Neuronal stem cell (in vitro differentiated cells): ENCODE measurements around the gene PXN.

Experiments used
- DNase-seq: peaks from one replicate; pipeline ENCODE4 v3.0.0-alpha.2; 2013; ENCODE audit warnings: low spot score
- H2AFZ ChIP-seq: one replicate; pipeline ENCODE4 v1.6.1; 2013; ENCODE audit warnings: mild to moderate bottlenecking, low read length, inconsistent platforms
- H2AK5ac ChIP-seq: 2 replicates; pipeline ENCODE4 v1.6.1; 2013; ENCODE audit warnings: low read depth, mild to moderate bottlenecking, inconsistent platforms, low read length, moderate library complexity, mixed read lengths
- H2BK120ac ChIP-seq: 2 replicates; pipeline ENCODE4 v1.6.1; 2013; ENCODE audit warnings: low read depth, mild to moderate bottlenecking, inconsistent platforms, low read length, moderate library complexity, mixed read lengths
- H2BK12ac ChIP-seq: one replicate; pipeline ENCODE4 v1.6.1; 2013; ENCODE audit warnings: low read length, inconsistent platforms
- H2BK15ac ChIP-seq: 2 replicates; pipeline ENCODE4 v1.6.1; 2013; ENCODE audit warnings: mild to moderate bottlenecking, low read length, inconsistent platforms, mixed read lengths
- H2BK5ac ChIP-seq: one replicate; pipeline ENCODE4 v1.6.1; 2013; ENCODE audit warnings: inconsistent platforms, mild to moderate bottlenecking, low read length, moderate library complexity
- H3K14ac ChIP-seq: one replicate; pipeline ENCODE4 v1.6.1; 2013; ENCODE audit warnings: low read length, inconsistent platforms
- H3K18ac ChIP-seq: 2 replicates; pipeline ENCODE4 v1.6.1; 2013; ENCODE audit warnings: low read length, inconsistent platforms
- H3K23ac ChIP-seq: 2 replicates; pipeline ENCODE4 v1.6.1; 2013; ENCODE audit warnings: low read depth, mild to moderate bottlenecking, mixed read lengths, low read length, inconsistent platforms; ENCODE audit not compliant: poor library complexity
- H3K27ac ChIP-seq: replicated peaks from 3 replicates; pipeline ENCODE4 v1.5.1; 2013; ENCODE audit warnings: low read length, inconsistent platforms
- H3K27me3 ChIP-seq, 3 experiments: 2 replicates each; pipeline ENCODE4 v1.6.1; 2013; ENCODE audit warnings: low read length in 3 of 3, mild to moderate bottlenecking in 2 of 3, inconsistent platforms in 1 of 3, low read depth in 1 of 3, mixed read lengths in 1 of 3, moderate library complexity in 1 of 3; ENCODE audit not compliant: control insufficient read depth in 3 of 3, insufficient read depth in 3 of 3
- H3K36me3 ChIP-seq, 2 donors: replicated peaks in 1 of 2; 2 replicates each; pipeline ENCODE4 v1.6.1; 2013; ENCODE audit warnings: low read length in 2 of 2; ENCODE audit not compliant: control insufficient read depth in 2 of 2, insufficient read depth in 2 of 2
- H3K4ac ChIP-seq: 2 replicates; pipeline ENCODE4 v1.6.1; 2013; ENCODE audit warnings: inconsistent platforms, mild to moderate bottlenecking, low read length, moderate library complexity
- H3K4me1 ChIP-seq, 2 donors: 1 replicate in 1 of 2; 2 replicates in 1 of 2; pipeline ENCODE4 v1.6.1; 2013; ENCODE audit warnings: low read length in 2 of 2, low read depth in 1 of 2; ENCODE audit not compliant: control insufficient read depth in 2 of 2, insufficient read depth in 1 of 2
- H3K4me2 ChIP-seq: one replicate; pipeline ENCODE4 v1.6.1; 2013; ENCODE audit warnings: mild to moderate bottlenecking, low read length, inconsistent platforms; ENCODE audit not compliant: insufficient read depth, poor library complexity, severe bottlenecking
- H3K4me3 ChIP-seq, 2 donors: 2 replicates each; pipeline ENCODE4 v1.5.1; 2013; ENCODE audit warnings: low read length in 2 of 2, mild to moderate bottlenecking in 2 of 2, inconsistent platforms in 1 of 2, moderate library complexity in 1 of 2
- H3K79me1 ChIP-seq: one replicate; pipeline ENCODE4 v1.6.1; 2013; ENCODE audit warnings: low read depth, mild to moderate bottlenecking, inconsistent platforms, low read length, moderate library complexity
- H3K9ac ChIP-seq: one replicate; pipeline ENCODE4 v1.6.1; 2013; ENCODE audit warnings: mild to moderate bottlenecking, low read depth, low read length, inconsistent platforms; ENCODE audit not compliant: poor library complexity
- H3K9me3 ChIP-seq, 2 donors: replicated peaks in 1 of 2; 2 replicates each; pipeline versions ENCODE3 to v1.6.1; 2013; ENCODE audit warnings: low read length in 2 of 2, mild to moderate bottlenecking in 2 of 2, inconsistent platforms in 1 of 2, low read depth in 1 of 2, mixed read lengths in 1 of 2, moderate library complexity in 1 of 2; ENCODE audit not compliant: control insufficient read depth in 2 of 2, insufficient read depth in 1 of 2
- H4K8ac ChIP-seq: one replicate; pipeline ENCODE4 v1.6.1; 2013; ENCODE audit warnings: low read depth, mild to moderate bottlenecking, inconsistent platforms, low read length, moderate library complexity
- H4K91ac ChIP-seq: one replicate; pipeline ENCODE4 v1.6.1; 2013; ENCODE audit warnings: low read length, low read depth, mild to moderate bottlenecking, inconsistent platforms; ENCODE audit not compliant: poor library complexity
- WGBS, 2 donors: extraction: QIAGEN DNeasy Blood & Tissue Kit; methylation state at CpG; one replicate each; pipeline ENCODE4 v1.1.7; 2013; ENCODE audit warnings: missing lambda C conversion rate in 2 of 2, mixed read lengths in 1 of 2; ENCODE audit not compliant: insufficient read length in 2 of 2, insufficient replicate concordance in 1 of 2; ENCODE audit errors: extremely low coverage in 2 of 2; 5-methylcytosine and 5-hydroxymethylcytosine counted together

The PXN gene

DNA sequence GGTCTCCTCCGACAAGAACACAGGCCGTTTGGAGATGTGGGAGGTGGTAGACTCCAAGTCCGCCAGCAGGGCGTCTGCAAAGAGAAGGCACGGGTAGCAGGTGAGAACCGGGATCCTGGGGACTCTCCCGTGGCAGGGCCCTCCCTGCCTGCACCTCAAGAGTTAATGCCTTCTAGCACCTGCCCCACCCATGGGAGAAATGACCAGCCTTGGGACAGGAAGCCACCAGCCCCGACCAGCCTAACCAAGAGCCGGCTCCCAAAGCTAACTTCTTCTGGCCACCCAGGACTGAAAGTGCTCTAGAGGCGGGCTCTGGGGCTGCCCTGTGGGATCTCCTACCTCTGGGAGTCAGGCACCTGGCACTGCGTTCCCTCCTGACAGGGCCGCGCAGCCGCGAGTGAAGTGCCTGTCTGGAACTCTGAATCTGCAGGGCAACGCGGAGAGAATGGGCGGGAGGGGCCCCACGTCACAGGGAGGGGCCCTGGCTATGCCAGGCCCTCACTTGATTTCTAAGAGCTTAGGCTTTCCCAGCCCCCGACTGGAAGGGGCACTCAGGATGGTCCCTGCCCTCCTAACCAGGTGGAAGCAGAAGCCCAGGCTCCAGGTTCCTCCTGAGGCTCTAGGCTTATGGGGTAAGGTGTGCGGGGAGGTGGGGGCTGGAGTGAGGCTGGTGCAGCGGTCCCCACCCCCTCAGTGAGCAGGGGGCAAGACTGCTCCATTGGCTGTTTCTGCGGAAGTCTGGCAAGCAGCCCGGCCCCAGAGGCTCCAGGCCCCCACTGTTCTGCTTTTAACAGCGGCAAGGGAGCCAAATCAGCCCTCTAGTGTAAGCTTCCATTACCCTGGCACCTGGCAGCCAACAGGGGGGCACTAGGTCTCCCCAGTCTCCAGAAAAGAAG lies 41.0 kb downstream of the PXN start:
- Histone ChIP-seq H4K91ac (no peak overlapping the region), H3K36me3 (peaks cover 28 to 50% of the 10 kb centered on the region in 2 donors), H3K23ac (peak overlapping the region; percentile 6), H2BK120ac (no peak overlapping the region), H3K18ac (peak overlapping the region; percentile 29), H3K4me3 (no peak overlapping the region), H3K4me1 (peaks cover 25 to 33% of the 10 kb centered on the region in 2 donors), H2BK5ac (peak overlapping the region; percentile 13), H4K8ac (no peak overlapping the region), H3K4ac (no peak overlapping the region), H2AK5ac (peak overlapping the region; percentile 39), H3K27ac (no peak overlapping the region), H3K9me3 (no peaks in the 10 kb centered on the region), H3K4me2 (no peak overlapping the region), H3K14ac (no peak overlapping the region), H2AFZ (no peak overlapping the region), H3K9ac (peak overlapping the region; percentile 36), H3K27me3 (no peaks in the 10 kb centered on the region), H2BK15ac (no peak overlapping the region), H3K79me1 (peaks cover 3% of the 10 kb centered on the region), H2BK12ac (no peak overlapping the region)
- DNase-seq: no peak
- no CpG with 5 or more reads among the region's 25 CpGs for WGBS, 2 donors

DNA sequence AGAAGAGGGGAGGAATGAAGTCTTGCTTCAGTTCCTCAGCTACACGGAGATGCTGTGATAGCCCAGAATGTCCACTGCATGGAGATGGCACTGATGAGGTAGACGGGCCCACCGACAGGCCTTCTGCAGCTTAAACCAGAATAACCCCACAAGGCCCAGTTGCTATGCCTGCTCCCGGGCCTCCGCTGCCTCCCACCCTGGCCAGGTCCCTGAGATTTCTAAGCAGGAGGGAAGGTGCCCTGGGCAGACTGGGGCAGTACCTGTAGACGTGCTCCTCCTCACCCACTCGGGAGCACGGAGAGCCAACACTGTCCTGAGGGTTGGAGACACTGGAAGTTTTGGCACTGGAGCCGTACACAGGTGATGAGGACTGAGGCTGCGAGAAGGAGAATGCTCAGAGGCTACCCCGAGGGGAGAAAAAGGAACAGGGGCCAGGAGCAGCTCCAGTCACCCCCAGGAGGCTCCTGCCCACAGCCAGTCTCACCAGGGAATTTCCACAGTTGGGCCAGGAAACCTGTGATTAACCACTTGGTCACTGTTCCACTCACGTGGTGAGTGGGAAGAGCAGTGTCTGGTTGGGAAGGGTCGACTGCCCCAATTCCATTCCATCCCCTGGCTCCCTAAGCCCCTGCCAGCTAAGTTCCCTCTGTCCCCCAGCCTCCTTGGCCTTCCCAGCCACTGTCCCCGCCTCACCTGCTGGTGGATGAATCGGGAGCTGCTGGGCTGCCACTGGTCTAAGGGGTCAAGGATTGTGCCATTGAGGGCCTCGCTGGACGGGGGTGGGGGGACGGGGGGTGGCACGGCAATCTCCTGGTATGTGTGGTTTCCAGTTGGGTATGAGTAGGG lies 41.8 kb downstream of the PXN start:
- Histone ChIP-seq H3K4me3 (no peak overlapping the region), H4K8ac (no peak overlapping the region), H3K14ac (no peak overlapping the region), H4K91ac (no peak overlapping the region), H2AK5ac (no peak overlapping the region), H3K27me3 (no peaks in the 10 kb centered on the region), H2BK15ac (no peak overlapping the region), H3K4me1 (peaks cover 16 to 25% of the 10 kb centered on the region in 2 donors), H3K4me2 (no peak overlapping the region), H3K27ac (no peak overlapping the region), H2BK120ac (no peak overlapping the region), H3K36me3 (peaks cover 33 to 59% of the 10 kb centered on the region in 2 donors), H3K4ac (no peak overlapping the region), H2BK5ac (no peak overlapping the region), H3K9me3 (no peaks in the 10 kb centered on the region), H2AFZ (no peak overlapping the region), H2BK12ac (no peak overlapping the region), H3K79me1 (peaks cover 3% of the 10 kb centered on the region), H3K9ac (peak overlapping the region; percentile 7), H3K23ac (no peak overlapping the region), H3K18ac (peak overlapping the region; percentile 29)
- no peak for DNase-seq
- WGBS, 2 donors: no CpG with 5 or more reads among the region's 19 CpGs

DNA sequence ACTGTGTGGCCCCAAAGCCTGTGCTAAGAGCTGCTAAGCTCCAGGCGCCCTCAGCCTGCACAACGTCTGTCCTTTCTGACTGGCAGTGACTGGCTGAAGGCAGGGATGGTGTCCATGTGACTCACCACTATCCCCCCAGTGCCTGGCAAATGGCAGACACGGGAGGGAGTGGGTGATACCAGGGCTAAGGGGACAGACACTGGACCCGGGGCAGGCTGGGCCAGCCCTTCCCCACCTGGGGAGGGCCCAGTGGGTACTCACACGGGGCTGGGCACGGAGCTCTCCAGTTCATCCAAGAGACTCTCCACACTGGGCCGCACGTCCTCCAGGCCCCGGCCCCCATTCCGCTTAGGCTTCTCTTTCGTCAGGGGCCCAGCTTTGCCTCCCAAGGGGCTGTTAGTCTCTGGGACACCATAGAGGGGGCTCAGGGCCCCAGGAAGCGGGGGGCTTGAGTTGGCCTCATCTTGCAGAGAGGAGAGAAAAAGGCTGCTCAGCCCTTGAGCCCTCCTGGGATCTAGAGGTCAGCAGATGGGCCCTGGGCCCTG lies 43.2 kb downstream of the PXN start:
- Histone ChIP-seq H3K9ac (no peak overlapping the region), H3K27ac (no peak overlapping the region), H3K14ac (no peak overlapping the region), H3K23ac (no peak overlapping the region), H3K9me3 (no peaks in the 10 kb centered on the region), H3K27me3 (no peaks in the 10 kb centered on the region), H3K4me2 (no peak overlapping the region), H2BK15ac (no peak overlapping the region), H3K4me3 (no peak overlapping the region), H3K4ac (no peak overlapping the region), H2BK12ac (no peak overlapping the region), H4K8ac (no peak overlapping the region), H4K91ac (no peak overlapping the region), H3K36me3 (peaks cover 34 to 66% of the 10 kb centered on the region in 2 donors), H2BK120ac (no peak overlapping the region), H2BK5ac (no peak overlapping the region), H3K79me1 (peaks cover 3% of the 10 kb centered on the region), H3K4me1 (peaks cover 9 to 22% of the 10 kb centered on the region in 2 donors), H2AFZ (no peak overlapping the region), H3K18ac (no peak overlapping the region), H2AK5ac (no peak overlapping the region)
- no peak for DNase-seq
- no CpG with 5 or more reads among the region's 12 CpGs for WGBS, 2 donors

DNA sequence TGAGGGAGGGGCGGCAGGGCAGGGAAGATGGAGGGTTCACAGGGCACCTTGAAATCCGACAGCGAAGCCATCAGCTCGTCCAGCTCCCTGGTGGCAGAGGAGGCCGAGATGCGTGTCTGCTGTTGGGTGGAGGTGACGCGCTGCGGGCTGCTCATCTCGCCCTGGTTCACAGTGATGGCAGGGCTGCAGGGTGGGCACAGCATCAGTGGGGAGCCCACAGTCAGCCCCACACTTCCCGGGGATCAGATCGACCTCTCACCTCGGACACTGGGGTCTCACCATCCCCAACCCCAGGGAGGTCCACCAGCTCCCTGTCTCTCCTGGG lies 44.0 kb downstream of the PXN start:
- Histone ChIP-seq H3K23ac (peak overlapping the region; percentile 92), H3K9me3 (no peaks in the 10 kb centered on the region), H3K4me2 (no peak overlapping the region), H2BK120ac (peak overlapping the region; percentile 32), H3K4me3 (no peak overlapping the region), H2BK5ac (peak overlapping the region; percentile 40), H2AK5ac (peak overlapping the region; percentile 40), H2BK15ac (no peak overlapping the region), H3K9ac (peak overlapping the region; percentile 83), H2BK12ac (no peak overlapping the region), H3K36me3 (peaks cover 33 to 69% of the 10 kb centered on the region in 2 donors), H3K79me1 (peaks cover 3% of the 10 kb centered on the region), H3K27me3 (no peaks in the 10 kb centered on the region), H3K14ac (no peak overlapping the region), H3K18ac (peak overlapping the region; percentile 15), H3K27ac (no peak overlapping the region), H3K4ac (no peak overlapping the region), H2AFZ (no peak overlapping the region), H4K8ac (no peak overlapping the region), H4K91ac (no peak overlapping the region), H3K4me1 (peaks cover 9 to 25% of the 10 kb centered on the region in 2 donors)
- no peak for DNase-seq
- WGBS, 2 donors: no CpG with 5 or more reads among the region's 13 CpGs
